GM18508 (cell line): ENCODE measurements around the gene TMPRSS7.

ENCODE experiments used
- ATAC-seq: cut with Tn5 transposase; IDR thresholded peaks from one replicate; pipeline ENCODE4 v1.9.1; 2021; ENCODE audit warnings: moderate number of reproducible peaks; ENCODE audit not compliant: insufficient read depth, unreplicated experiment

The TMPRSS7 gene

GRCh38 chr3:112034436-112034835 lies at the start of gene TMPRSS7:
Gene TMPRSS7 (plus strand): TSS chr3:112034736. CDS start chr3:112034846, 110 bp downstream.
- no peak for ATAC-seq

GRCh38 chr3:111986800-111987199 lies 47.7 kb upstream of the TMPRSS7 start:
- ATAC-seq, result no peak

GRCh38 chr3:111989061-111989678 lies 45.4 kb upstream of the TMPRSS7 start:
- peak; percentile 82 for ATAC-seq

- ATAC-seq, result no peak
Measured at GRCh38 chr3:111993038-111993437, 41.5 kb upstream of the TMPRSS7 start.

- peak; percentile 43 for ATAC-seq
Measured at GRCh38 chr3:111998636-111999483, 35.7 kb upstream of the TMPRSS7 start, which contains the start of gene TAGLN3. Gene TAGLN3 (plus strand): TSS chr3:111998922. CDS start chr3:111999423, 501 bp downstream.

- no peak for ATAC-seq
Measured at GRCh38 chr3:111999484-112000324, 34.8 kb upstream of the TMPRSS7 start.

- no peak for ATAC-seq
Measured at GRCh38 chr3:112000367-112000771, 34.2 kb upstream of the TMPRSS7 start.

- no peak for ATAC-seq
Measured at GRCh38 chr3:112000966-112001365, 33.6 kb upstream of the TMPRSS7 start.

- no peak for ATAC-seq
Measured at GRCh38 chr3:112001526-112001925, 33.0 kb upstream of the TMPRSS7 start.

- no peak for ATAC-seq
Measured at GRCh38 chr3:112002096-112002971, 32.2 kb upstream of the TMPRSS7 start.

GRCh38 chr3:112003321-112004080 lies 31.0 kb upstream of the TMPRSS7 start:
- ATAC-seq, result no peak

- ATAC-seq, result no peak
Measured at GRCh38 chr3:112004187-112004586, 30.3 kb upstream of the TMPRSS7 start.

GRCh38 chr3:112004669-112005068 lies 29.9 kb upstream of the TMPRSS7 start:
- no peak for ATAC-seq

GRCh38 chr3:112005091-112005672 lies 29.4 kb upstream of the TMPRSS7 start:
- ATAC-seq, result no peak

GRCh38 chr3:112007633-112008032 lies 26.9 kb upstream of the TMPRSS7 start:
- no peak for ATAC-seq

- no peak for ATAC-seq
Measured at GRCh38 chr3:112009670-112010069, 24.9 kb upstream of the TMPRSS7 start.

- no peak for ATAC-seq
Measured at GRCh38 chr3:112010636-112011035, 23.9 kb upstream of the TMPRSS7 start.

- no peak for ATAC-seq
Measured at GRCh38 chr3:112011376-112011940, 23.1 kb upstream of the TMPRSS7 start.
